Mucosa of stomach (tissue), 1 donor: Measurements from ENCODE around the gene TNFRSF8.
"Not testable (repeated sequence)": the region's sequence is repeated elsewhere in the genome, so short reads cannot be mapped to it uniquely, and the experiment has no call there.

Source experiments
- H3K27me3 ChIP-seq: one replicate; pipeline ENCODE4 v1.7.0; 2013; ENCODE audit warnings: mild to moderate bottlenecking, low read length; ENCODE audit not compliant: control insufficient read depth, insufficient read depth
- H3K36me3 ChIP-seq: one replicate; pipeline ENCODE4 v1.7.0; 2013; ENCODE audit warnings: low read length; ENCODE audit not compliant: control insufficient read depth, insufficient read depth
- H3K4me1 ChIP-seq: one replicate; pipeline ENCODE4 v1.7.0; 2013; ENCODE audit warnings: mild to moderate bottlenecking, low read length; ENCODE audit not compliant: control insufficient read depth, insufficient read depth
- H3K4me3 ChIP-seq: one replicate; pipeline ENCODE4 v1.7.0; 2013; ENCODE audit warnings: low read length
- H3K9ac ChIP-seq: one replicate; pipeline ENCODE4 v1.7.0; 2013; ENCODE audit warnings: mild to moderate bottlenecking, low read length, moderate library complexity
- H3K9me3 ChIP-seq: one replicate; pipeline ENCODE4 v1.7.0; 2013; ENCODE audit warnings: mild to moderate bottlenecking, low read length, moderate library complexity; ENCODE audit not compliant: control insufficient read depth
- donor health status: Pancreatic carcinoma.

Gene TNFRSF8

DNA sequence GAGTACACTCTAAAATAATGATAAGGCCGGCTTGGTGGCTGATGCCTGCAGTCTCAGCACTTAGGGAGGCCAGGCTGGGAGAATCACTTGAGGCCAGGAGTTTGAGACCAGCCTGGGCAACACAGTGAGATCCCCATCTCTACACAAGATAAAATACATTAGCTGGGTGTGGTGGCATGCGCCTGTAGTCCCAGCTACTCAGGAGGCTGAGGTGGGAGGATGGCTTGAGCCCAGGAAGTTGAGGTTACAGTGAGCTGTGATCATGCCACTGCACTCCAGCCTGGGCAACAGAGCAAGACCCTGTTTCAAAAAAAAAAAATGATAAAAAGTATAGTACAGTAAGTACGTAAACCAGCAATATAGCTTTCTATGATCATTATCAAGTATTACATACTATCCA lies 38.0 kb downstream of the TNFRSF8 start:
- H3K36me3 ChIP-seq, H3K9me3 ChIP-seq, H3K27me3 ChIP-seq, H3K4me3 ChIP-seq, H3K4me1 ChIP-seq, H3K9ac ChIP-seq: not testable (repeated sequence)

DNA sequence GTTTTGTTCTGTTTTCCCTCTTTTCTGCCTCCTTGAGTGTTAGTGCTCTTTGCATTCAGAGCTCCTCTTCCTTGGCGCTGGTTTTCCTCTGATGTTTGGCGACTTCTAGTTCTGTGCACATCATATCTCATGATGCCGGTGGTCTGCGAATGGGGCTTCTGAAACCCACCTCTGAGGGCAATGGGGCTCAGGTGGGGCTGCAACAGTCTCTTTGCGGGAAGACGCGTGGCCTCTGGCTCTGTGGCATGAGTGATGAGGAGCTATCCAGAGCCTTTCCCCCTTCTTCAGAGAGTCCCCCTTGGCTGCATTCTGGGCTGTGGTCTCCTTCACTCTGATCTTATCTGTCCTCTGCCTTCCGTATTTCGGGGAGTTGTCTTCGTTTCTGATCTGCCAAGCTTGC lies 39.0 kb downstream of the TNFRSF8 start:
- Histone ChIP-seq H3K9ac (no peak overlapping the region), H3K27me3 (no peaks in the 10 kb centered on the region), H3K4me1 (no peaks in the 10 kb centered on the region), H3K9me3 (no peaks in the 10 kb centered on the region), H3K4me3 (no peak overlapping the region), H3K36me3 (no peaks in the 10 kb centered on the region)

GRCh38 chr1:12104417-12104816 lies 41.3 kb downstream of the TNFRSF8 start:
- Histone ChIP-seq H3K36me3 (no peaks in the 10 kb centered on the region), H3K4me3 (no peak overlapping the region), H3K4me1 (no peaks in the 10 kb centered on the region), H3K27me3 (no peaks in the 10 kb centered on the region), H3K9me3 (no peaks in the 10 kb centered on the region), H3K9ac (no peak overlapping the region)

- no peaks in the 10 kb centered on the region for H3K4me1 ChIP-seq
- no peaks in the 10 kb centered on the region for H3K36me3 ChIP-seq
- no peak overlapping the region for H3K4me3 ChIP-seq
- H3K27me3 ChIP-seq, result no peaks in the 10 kb centered on the region
- no peak overlapping the region for H3K9ac ChIP-seq
- no peaks in the 10 kb centered on the region for H3K9me3 ChIP-seq
Measured at GRCh38 chr1:12106153-12106552, 43.0 kb downstream of the TNFRSF8 start.

DNA sequence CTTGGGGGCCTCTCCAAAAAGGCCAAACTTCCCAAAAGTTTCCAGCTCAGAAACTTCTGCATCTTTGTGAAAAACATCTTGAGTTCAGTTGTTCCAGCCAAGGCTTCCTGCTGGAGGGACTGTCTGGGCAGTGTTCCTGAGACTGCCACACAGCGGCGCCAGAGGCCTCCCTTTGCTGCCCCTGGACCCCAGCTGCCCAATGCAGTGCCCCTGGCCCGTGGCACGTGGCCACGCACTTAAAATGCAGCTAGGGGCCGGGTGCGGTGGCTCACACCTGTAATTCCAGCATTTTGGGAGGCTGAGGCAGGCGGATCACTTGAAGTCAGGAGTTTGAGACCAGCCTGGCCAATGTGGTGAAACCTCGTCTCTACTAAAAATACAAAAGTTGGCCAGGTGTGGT lies 43.8 kb downstream of the TNFRSF8 start:
- H3K27me3 ChIP-seq, result not testable (repeated sequence)

GRCh38 chr1:12107718-12108117 lies 44.6 kb downstream of the TNFRSF8 start:
- no peak overlapping the region for H3K4me3 ChIP-seq
- H3K9me3 ChIP-seq, result no peaks in the 10 kb centered on the region
- H3K4me1 ChIP-seq, result no peaks in the 10 kb centered on the region
- no peaks in the 10 kb centered on the region for H3K27me3 ChIP-seq
- H3K9ac ChIP-seq, result no peak overlapping the region
- no peaks in the 10 kb centered on the region for H3K36me3 ChIP-seq

More for the DNA sequence above, 43.8 kb downstream of the TNFRSF8 start:
- not testable (repeated sequence) for H3K36me3 ChIP-seq, H3K9ac ChIP-seq, H3K9me3 ChIP-seq, H3K4me1 ChIP-seq, H3K4me3 ChIP-seq

- Histone ChIP-seq H3K9me3 (no peaks in the 10 kb centered on the region), H3K4me1 (no peaks in the 10 kb centered on the region), H3K36me3 (no peaks in the 10 kb centered on the region), H3K9ac (no peak overlapping the region), H3K27me3 (no peaks in the 10 kb centered on the region), H3K4me3 (no peak overlapping the region)
Measured at GRCh38 chr1:12109901-12110300, 46.8 kb downstream of the TNFRSF8 start.

GRCh38 chr1:12111741-12112140 lies 48.6 kb downstream of the TNFRSF8 start:
- H3K36me3 ChIP-seq, result no peaks in the 10 kb centered on the region
- no peaks in the 10 kb centered on the region for H3K27me3 ChIP-seq
- H3K4me3 ChIP-seq, result no peak overlapping the region
- H3K9me3 ChIP-seq, result no peaks in the 10 kb centered on the region
- no peak overlapping the region for H3K9ac ChIP-seq
- H3K4me1 ChIP-seq, result no peaks in the 10 kb centered on the region

DNA sequence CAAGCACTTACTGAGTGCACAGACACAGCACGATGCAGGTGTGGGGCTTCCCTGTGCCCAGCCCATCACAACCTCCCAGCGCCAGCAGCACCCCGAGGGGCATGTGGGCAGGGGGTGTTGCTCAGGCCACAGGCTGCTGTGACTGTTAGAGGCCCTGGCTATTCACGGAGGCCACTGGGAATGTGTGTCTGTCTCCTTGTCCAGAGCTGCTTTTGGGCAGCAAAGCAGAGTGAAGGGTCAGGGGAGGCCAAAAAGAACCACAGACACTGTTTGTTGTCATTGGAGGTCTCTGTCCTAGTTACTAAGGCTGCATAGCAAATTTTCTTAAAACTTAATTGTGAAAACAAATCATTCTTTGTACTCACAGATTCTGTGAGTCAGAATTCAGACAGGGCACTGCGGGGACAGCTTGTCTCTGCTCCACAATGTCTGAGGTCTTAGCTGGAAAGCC lies 49.6 kb downstream of the TNFRSF8 start:
- Histone ChIP-seq H3K9me3 (no peaks in the 10 kb centered on the region), H3K4me3 (no peak overlapping the region), H3K36me3 (no peaks in the 10 kb centered on the region), H3K4me1 (no peaks in the 10 kb centered on the region), H3K27me3 (peaks cover 2% of the 10 kb centered on the region), H3K9ac (no peak overlapping the region)

DNA sequence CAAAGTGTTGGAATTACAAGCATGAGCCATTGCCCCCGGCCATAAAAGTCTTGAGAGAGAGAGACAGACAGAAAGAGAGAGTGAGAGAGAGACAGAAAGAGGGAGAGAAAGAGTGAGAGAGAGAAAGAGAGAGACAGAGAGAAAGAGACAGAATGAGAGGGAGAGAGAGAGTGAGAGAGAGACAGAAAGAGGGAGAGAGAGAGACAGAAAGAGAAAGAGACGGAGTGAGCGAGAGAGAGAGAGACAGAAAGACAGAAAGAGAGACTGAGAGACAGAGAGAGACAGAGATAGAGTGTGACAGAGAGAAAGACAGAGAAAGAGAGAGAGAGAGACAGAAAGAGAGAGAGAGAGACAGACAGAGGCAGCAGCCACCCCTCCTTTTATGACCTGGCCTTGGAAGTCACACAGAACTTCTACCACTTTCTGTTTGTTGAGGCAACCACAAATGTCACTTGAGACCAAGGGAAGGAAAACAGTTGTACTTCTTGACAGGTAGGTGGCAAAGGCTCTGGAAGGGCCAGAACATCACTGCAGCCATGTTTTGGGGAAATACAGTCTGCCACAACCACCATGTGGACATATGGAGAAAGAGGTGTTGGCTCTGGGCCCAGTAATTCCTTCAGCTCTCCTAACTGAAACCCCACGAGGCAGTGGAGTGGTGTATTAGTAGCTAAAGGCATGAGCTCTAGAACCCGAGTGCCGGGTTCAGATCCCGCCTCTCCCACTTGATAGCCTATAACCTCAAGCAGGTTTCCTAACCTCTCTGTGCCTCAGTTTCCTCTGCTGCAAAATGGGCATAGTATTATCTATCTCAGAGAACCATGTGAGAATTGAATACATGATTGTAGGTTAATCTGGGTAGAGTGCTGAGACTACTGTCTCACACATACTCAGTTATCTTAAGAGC lies 50.6 kb downstream of the TNFRSF8 start:
- no peaks in the 10 kb centered on the region for H3K36me3 ChIP-seq
- H3K27me3 ChIP-seq, result peaks cover 4% of the 10 kb centered on the region
- H3K9ac ChIP-seq, result no peak overlapping the region
- H3K9me3 ChIP-seq, result no peaks in the 10 kb centered on the region
- H3K4me3 ChIP-seq, result no peak overlapping the region
- H3K4me1 ChIP-seq, result no peaks in the 10 kb centered on the region

- Histone ChIP-seq H3K4me3 (no peak overlapping the region), H3K27me3 (peaks cover 4% of the 10 kb centered on the region), H3K4me1 (no peaks in the 10 kb centered on the region), H3K9me3 (no peaks in the 10 kb centered on the region), H3K9ac (no peak overlapping the region), H3K36me3 (no peaks in the 10 kb centered on the region)
Measured at GRCh38 chr1:12114340-12114683, 51.2 kb downstream of the TNFRSF8 start.

GRCh38 chr1:12114916-12115315 lies 51.8 kb downstream of the TNFRSF8 start:
- Histone ChIP-seq H3K27me3 (peaks cover 4% of the 10 kb centered on the region), H3K4me1 (no peaks in the 10 kb centered on the region), H3K9me3 (no peaks in the 10 kb centered on the region), H3K36me3 (no peaks in the 10 kb centered on the region), H3K4me3 (no peak overlapping the region), H3K9ac (no peak overlapping the region)
